ENCODE results near the gene THBS3. TPM values are rescaled to one million over a fixed set of nuclear protein-coding genes. Genes with fewer than 3 reads are reported as not detected.

THBS3 gene
- total RNA-seq, 1 donor from 2014 or later: 24.9 TPM

- DNase-seq: peak; percentile 64
- TF ChIP-seq CTCF (IDR thresholded peaks at IDR 0.05): no peak
- Histone ChIP-seq H3K27ac (peak overlapping the region; percentile 66), H3K4me1 (peaks cover 13% of the 10 kb centered on the region), H3K36me3 (no peaks in the 10 kb centered on the region), H3K9me3 (no peaks in the 10 kb centered on the region), H3K4me3 (peak overlapping the region; percentile 36), H3K27me3 (no peaks in the 10 kb centered on the region)
- ATAC-seq: peak; percentile 1
- intact Hi-C loops (cut with DNase I): no loop called here
Measured at GRCh38 chr1:155186794-155187455, 20.8 kb downstream of the THBS3 start.

GRCh38 chr1:155186067-155186793 is 21.5 kb downstream of the THBS3 start:
- peak overlapping the region; percentile 17 for H3K4me3 ChIP-seq
- DNase-seq: no peak

GRCh38 chr1:155185783-155186066 is 22.0 kb downstream of the THBS3 start:
- Histone ChIP-seq H3K4me3 (peak overlapping the region; percentile 17), H3K9me3 (no peaks in the 10 kb centered on the region), H3K27me3 (no peaks in the 10 kb centered on the region), H3K27ac (peak overlapping the region; percentile 53), H3K36me3 (no peaks in the 10 kb centered on the region), H3K4me1 (peaks cover 13% of the 10 kb centered on the region)
- no peak for DNase-seq
- ATAC-seq: no peak
- TF ChIP-seq CTCF (IDR thresholded peaks at IDR 0.05): no peak
- intact Hi-C loops (cut with DNase I): no loop called here

More at GRCh38 chr1:155186067-155186793, 21.5 kb downstream of the THBS3 start:
- no peak for TF ChIP-seq CTCF (IDR thresholded peaks at IDR 0.05)
- intact Hi-C loops (cut with DNase I): no loop called here
- H3K27me3 ChIP-seq: no peaks in the 10 kb centered on the region
- peak overlapping the region; percentile 66 for H3K27ac ChIP-seq
- peak; percentile 22 for ATAC-seq
- no peaks in the 10 kb centered on the region for H3K9me3 ChIP-seq
- H3K36me3 ChIP-seq: no peaks in the 10 kb centered on the region
- peaks cover 13% of the 10 kb centered on the region for H3K4me1 ChIP-seq

GRCh38 chr1:155184835-155185782 is 22.6 kb downstream of the THBS3 start:
- H3K27me3 ChIP-seq: no peaks in the 10 kb centered on the region
- no peaks in the 10 kb centered on the region for H3K36me3 ChIP-seq
- ATAC-seq (peak; percentile 76), DNase-seq (peak; percentile 84)
- no peaks in the 10 kb centered on the region for H3K9me3 ChIP-seq
- H3K4me3 ChIP-seq: no peak overlapping the region
- H3K27ac ChIP-seq: peak overlapping the region; percentile 53
- TF ChIP-seq CTCF (IDR thresholded peaks at IDR 0.05): no peak
- intact Hi-C loops (cut with DNase I): no loop called here
- peaks cover 13% of the 10 kb centered on the region for H3K4me1 ChIP-seq

- Histone ChIP-seq H3K27ac (no peak overlapping the region), H3K9me3 (no peaks in the 10 kb centered on the region), H3K27me3 (no peaks in the 10 kb centered on the region), H3K4me3 (no peak overlapping the region), H3K36me3 (no peaks in the 10 kb centered on the region), H3K4me1 (peaks cover 13% of the 10 kb centered on the region)
- no peak for DNase-seq
- TF ChIP-seq CTCF (IDR thresholded peaks at IDR 0.05): no peak
- intact Hi-C loops (cut with DNase I): no loop called here
- no peak for ATAC-seq
Measured at GRCh38 chr1:155184351-155184811, 23.3 kb downstream of the THBS3 start.

Measured in upper lobe of right lung (tissue), 1 donor.